Esophagus mucosa (tissue), 1 donor: ENCODE measurements around the gene SF3A1. TPM values are rescaled to one million over a fixed set of nuclear protein-coding genes. Genes with fewer than 3 reads are reported as not detected.

Source experiments
- ATAC-seq: fragments of 200-7000 bp; cut with Tn5 transposase; one replicate; pipeline ENCODE4 v1.9.1; 2020
- total RNA-seq: library from RNA; stranded (reverse); gene quantifications from one replicate; pipeline ENCODE4 v1.2.4, GENCODE V29; 2023
- donor health status: DM: yes; HTN: yes; CAD: no.

The SF3A1 gene
- total RNA-seq, 1 donor from 2014 or later = 111 TPM

- no peak for ATAC-seq
Measured at GRCh38 chr22:30321461-30321860, 35.2 kb downstream of the SF3A1 start.

GRCh38 chr22:30320021-30320556 lies 36.6 kb downstream of the SF3A1 start:
- ATAC-seq = no peak

GRCh38 chr22:30318799-30319419 lies 37.8 kb downstream of the SF3A1 start:
- peak; percentile 12 for ATAC-seq

- ATAC-seq = no peak
Measured at GRCh38 chr22:30317778-30318177, 38.9 kb downstream of the SF3A1 start.

GRCh38 chr22:30315962-30316576 lies 40.6 kb downstream of the SF3A1 start:
- ATAC-seq = no peak

- no peak for ATAC-seq
Measured at GRCh38 chr22:30314915-30315314, 41.8 kb downstream of the SF3A1 start.

GRCh38 chr22:30313527-30314363 lies 42.9 kb downstream of the SF3A1 start:
- no peak for ATAC-seq

- peak; percentile 65 for ATAC-seq
Measured at GRCh38 chr22:30312053-30312452, 44.6 kb downstream of the SF3A1 start.

- ATAC-seq = peak; percentile 48
Measured at GRCh38 chr22:30310881-30311771, 45.6 kb downstream of the SF3A1 start.

GRCh38 chr22:30309951-30310741 lies 46.5 kb downstream of the SF3A1 start:
- ATAC-seq = peak; percentile 49

- ATAC-seq = peak; percentile 30
Measured at GRCh38 chr22:30308518-30309230, 48.0 kb downstream of the SF3A1 start.

GRCh38 chr22:30308093-30308492 lies 48.6 kb downstream of the SF3A1 start:
- ATAC-seq = no peak

- ATAC-seq = no peak
Measured at GRCh38 chr22:30307041-30307574, 49.6 kb downstream of the SF3A1 start.

- no peak for ATAC-seq
Measured at GRCh38 chr22:30306627-30307011, 50.1 kb downstream of the SF3A1 start.

GRCh38 chr22:30305906-30306626 lies 50.6 kb downstream of the SF3A1 start:
- peak; percentile 20 for ATAC-seq

- peak; percentile 46 for ATAC-seq
Measured at GRCh38 chr22:30305519-30305905, 51.2 kb downstream of the SF3A1 start.

- peak; percentile 64 for ATAC-seq
Measured at GRCh38 chr22:30304495-30305244, 52.0 kb downstream of the SF3A1 start.

- no peak for ATAC-seq
Measured at GRCh38 chr22:30302810-30303138, 53.9 kb downstream of the SF3A1 start.
